ENCODE results near the gene LMO4.

GRCh38 chr1:87394982-87395381 is 66.3 kb downstream of the LMO4 start:
- TF ChIP-seq CTCF (IDR thresholded peaks at IDR 0.05 in 2 of 3, conservative IDR thresholded peaks at IDR 0.05 in 1 of 3; ENCODE audit: borderline replicate concordance in 1 of 3, insufficient read depth in 1 of 3, low read depth in 2 of 3, low read length in 2 of 3) (no peak), TCF7L2 (IDR thresholded peaks at IDR 0.05; ENCODE audit: borderline replicate concordance, extremely low read depth, insufficient read depth, insufficient read length) (no peak), ZBTB33 (IDR thresholded peaks at IDR 0.05; ENCODE audit: extremely low read depth, insufficient replicate concordance, low read length) (no peak), EZH2phosphoT487 (IDR thresholded peaks at IDR 0.05; ENCODE audit: borderline replicate concordance) (no peak), POLR2AphosphoS5 (IDR thresholded peaks at IDR 0.05; ENCODE audit: low read depth, low read length) (no peak), REST (IDR thresholded peaks at IDR 0.05; ENCODE audit: low read depth) (no peak), SIN3A (IDR thresholded peaks at IDR 0.05; ENCODE audit: low read depth) (no peak), POLR2A (IDR thresholded peaks at IDR 0.05; ENCODE audit: borderline replicate concordance, extremely low read depth, insufficient read depth, insufficient read length) (no peak), CEBPB (IDR thresholded peaks at IDR 0.05; ENCODE audit: low read depth) (no peak), RAD21 (IDR thresholded peaks at IDR 0.05; ENCODE audit: low read depth) (no peak), ELF1 (IDR thresholded peaks at IDR 0.05; ENCODE audit: borderline replicate concordance, low read depth) (no peak)
